Activated B cell treated with CpG ODN at 0.5 μM for 24 hours (primary cell): Measurements from ENCODE around the gene ZCCHC10. TPM values are rescaled to one million over a fixed set of nuclear protein-coding genes. Genes with fewer than 3 reads are reported as not detected.
"Not testable (repeated sequence)": the region's sequence is repeated elsewhere in the genome, so short reads cannot be mapped to it uniquely, and the experiment has no call there.

Experiments
- ATAC-seq: fragments of 200-7000 bp; cut with Tn5 transposase; one replicate; pipeline ENCODE4 v1.10.0; 2021; ENCODE audit warnings: low read depth, mild to moderate bottlenecking, moderate library complexity
- CTCF ChIA-PET: fragments of 350-600 bp; sonication (Branson Sonifier 250); formaldehyde crosslinking; loops from one replicate; lab custom pipeline; 2021; ENCODE audit warnings: antibody characterized with exemption; lab: Charles Lee
- POLR2A ChIA-PET: fragments of 350-600 bp; sonication (Branson Sonifier 250); formaldehyde crosslinking; loops from one replicate; lab custom pipeline; 2021; ENCODE audit warnings: antibody characterized with exemption; lab: Charles Lee
- DNase-seq: peaks from one replicate; pipeline ENCODE4 v3.0.0; 2022
- H3K27ac Mint-ChIP-seq: one replicate; pipeline ENCODE4 v1.8.0; 2020; ENCODE audit warnings: mixed read lengths
- H3K27me3 Mint-ChIP-seq: one replicate; pipeline ENCODE4 v1.8.0; 2021; ENCODE audit warnings: mixed read lengths
- H3K36me3 Mint-ChIP-seq: one replicate; pipeline ENCODE4 v1.8.0; 2021; ENCODE audit warnings: low read depth, mixed read lengths
- H3K4me1 Mint-ChIP-seq: one replicate; pipeline ENCODE4 v1.8.0; 2021; ENCODE audit warnings: mixed read lengths
- H3K4me3 Mint-ChIP-seq: one replicate; pipeline ENCODE4 v1.8.0; 2020; ENCODE audit warnings: mild to moderate bottlenecking, mixed read lengths
- H3K9me3 Mint-ChIP-seq: one replicate; pipeline ENCODE4 v1.8.0; 2020; ENCODE audit warnings: mixed read lengths
- intact Hi-C: fragments of 100-400 bp; cut with micrococcal nuclease; formaldehyde crosslinking; loops from one replicate; pipeline ENCODE4 v1.15.1; 2024
- total RNA-seq: library from RNA; stranded (reverse); gene quantifications from 2 replicates; pipeline ENCODE4 v1.2.3, GENCODE V29; 2022
- TF ChIP-seq, protein P1 (sequence below): fragments of 200-600 bp; IDR thresholded peaks from one replicate; pipeline ENCODE4 v1.8.0; 2022; ENCODE audit warnings: antibody characterized with exemption, mild to moderate bottlenecking

The ZCCHC10 gene
- total RNA-seq, 1 donor from 2014 or later: 32.6 TPM

DNA sequence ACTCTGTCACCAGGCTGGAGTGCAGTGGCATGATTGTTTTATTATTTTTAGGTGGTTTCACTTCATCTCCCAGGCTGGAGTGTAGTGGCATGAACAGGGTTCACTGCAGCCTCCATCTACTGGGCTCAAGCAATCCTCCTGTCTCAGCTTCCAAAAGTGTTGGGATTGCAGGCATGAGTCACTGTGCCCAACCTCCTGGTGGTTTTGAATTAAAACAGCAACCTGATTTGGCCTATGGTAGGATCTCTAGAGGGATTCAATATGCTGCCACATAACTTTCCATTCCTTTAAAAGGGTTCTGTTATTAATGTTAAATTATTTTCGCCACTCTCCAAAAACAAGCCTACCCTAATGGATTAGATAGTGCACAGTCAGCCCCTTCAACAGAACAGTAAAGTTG is 15.6 kb upstream of the ZCCHC10 start:
- H3K9me3 Mint-ChIP-seq: no peaks in the 10 kb centered on the region
- TF ChIP-seq, protein P1, sequence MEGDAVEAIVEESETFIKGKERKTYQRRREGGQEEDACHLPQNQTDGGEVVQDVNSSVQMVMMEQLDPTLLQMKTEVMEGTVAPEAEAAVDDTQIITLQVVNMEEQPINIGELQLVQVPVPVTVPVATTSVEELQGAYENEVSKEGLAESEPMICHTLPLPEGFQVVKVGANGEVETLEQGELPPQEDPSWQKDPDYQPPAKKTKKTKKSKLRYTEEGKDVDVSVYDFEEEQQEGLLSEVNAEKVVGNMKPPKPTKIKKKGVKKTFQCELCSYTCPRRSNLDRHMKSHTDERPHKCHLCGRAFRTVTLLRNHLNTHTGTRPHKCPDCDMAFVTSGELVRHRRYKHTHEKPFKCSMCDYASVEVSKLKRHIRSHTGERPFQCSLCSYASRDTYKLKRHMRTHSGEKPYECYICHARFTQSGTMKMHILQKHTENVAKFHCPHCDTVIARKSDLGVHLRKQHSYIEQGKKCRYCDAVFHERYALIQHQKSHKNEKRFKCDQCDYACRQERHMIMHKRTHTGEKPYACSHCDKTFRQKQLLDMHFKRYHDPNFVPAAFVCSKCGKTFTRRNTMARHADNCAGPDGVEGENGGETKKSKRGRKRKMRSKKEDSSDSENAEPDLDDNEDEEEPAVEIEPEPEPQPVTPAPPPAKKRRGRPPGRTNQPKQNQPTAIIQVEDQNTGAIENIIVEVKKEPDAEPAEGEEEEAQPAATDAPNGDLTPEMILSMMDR: no peak
- peaks cover 22% of the 10 kb centered on the region for H3K4me1 Mint-ChIP-seq
- no peak for DNase-seq
- H3K36me3 Mint-ChIP-seq: no peaks in the 10 kb centered on the region
- ChIA-PET POLR2A (no interaction called here), CTCF (no interaction called here)
- ATAC-seq: no peak
- no peak overlapping the region for H3K27ac Mint-ChIP-seq
- no peak overlapping the region for H3K4me3 Mint-ChIP-seq
- intact Hi-C loops: no loop called here
- H3K27me3 Mint-ChIP-seq: no peaks in the 10 kb centered on the region

DNA sequence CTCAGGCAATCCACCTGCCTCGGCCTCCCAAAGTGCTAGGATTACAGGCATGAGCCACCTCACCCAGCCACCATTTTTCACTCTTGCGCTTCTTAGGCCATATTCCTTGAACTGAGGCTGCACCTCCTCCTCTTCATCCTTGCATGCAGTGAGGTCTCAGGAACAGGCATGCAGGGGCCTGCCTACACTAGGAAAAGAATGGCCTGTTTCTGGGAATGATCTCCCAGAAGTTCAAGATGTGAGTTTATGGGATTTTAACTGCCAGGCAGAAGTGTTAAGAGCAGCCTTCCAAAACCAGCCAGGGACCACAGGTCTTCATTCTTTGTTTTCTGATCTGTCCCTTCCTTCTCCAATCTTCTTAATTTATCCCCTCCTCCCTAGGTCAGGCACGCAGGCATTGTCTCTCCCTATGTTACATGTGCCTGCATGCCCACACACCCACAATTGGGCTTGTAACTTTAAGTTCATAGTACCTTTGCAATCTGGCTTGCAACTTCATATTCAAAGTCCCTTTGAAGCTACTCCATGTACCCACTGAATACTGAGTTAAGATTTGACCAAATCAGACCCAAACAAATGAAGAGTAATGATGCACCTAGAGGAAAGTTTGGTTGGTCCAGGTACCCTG is 14.9 kb upstream of the ZCCHC10 start:
- ChIA-PET CTCF (no interaction called here), POLR2A (no interaction called here)
- Mint-ChIP-seq H3K27me3 (no peaks in the 10 kb centered on the region), H3K4me1 (peaks cover 17% of the 10 kb centered on the region), H3K36me3 (no peaks in the 10 kb centered on the region), H3K27ac (peak overlapping the region; percentile 8), H3K9me3 (no peaks in the 10 kb centered on the region), H3K4me3 (no peak overlapping the region)
- intact Hi-C loops: no loop called here
- ATAC-seq (no peak), DNase-seq (no peak)
- TF ChIP-seq, protein P1: no peak

- intact Hi-C loops, H3K9me3 Mint-ChIP-seq, H3K36me3 Mint-ChIP-seq, CTCF ChIA-PET, H3K27me3 Mint-ChIP-seq, H3K27ac Mint-ChIP-seq, ATAC-seq, DNase-seq, H3K4me3 Mint-ChIP-seq: not testable (repeated sequence)
- POLR2A ChIA-PET: interaction anchor here (2.9 kb wide), 1 partner anchor 15 kb away, joined by 33 read pairs; the partner anchor contains the start of gene HSPA4
- peaks cover 44% of the 10 kb centered on the region for H3K4me1 Mint-ChIP-seq
Measured at GRCh38 chr5:133036677-133037076, 10.3 kb upstream of the ZCCHC10 start.

- no peak overlapping the region for H3K4me3 Mint-ChIP-seq
- intact Hi-C loops: no loop called here
- no peaks in the 10 kb centered on the region for H3K9me3 Mint-ChIP-seq
- peaks cover 52% of the 10 kb centered on the region for H3K4me1 Mint-ChIP-seq
- no peaks in the 10 kb centered on the region for H3K27me3 Mint-ChIP-seq
- peak overlapping the region; percentile 89 for H3K27ac Mint-ChIP-seq
- H3K36me3 Mint-ChIP-seq: no peaks in the 10 kb centered on the region
- no peak for DNase-seq
- ChIA-PET POLR2A (interaction anchor here (0.6 to 2.9 kb wide), 6 partner anchors 8 to 73 kb away, joined by 3 to 33 read pairs (median 6); partner anchors contain the start of gene HSPA4), CTCF (no interaction called here)
- TF ChIP-seq, protein P1: no peak
- no peak for ATAC-seq
Measured at GRCh38 chr5:133035224-133035623, 8.9 kb upstream of the ZCCHC10 start.

DNA sequence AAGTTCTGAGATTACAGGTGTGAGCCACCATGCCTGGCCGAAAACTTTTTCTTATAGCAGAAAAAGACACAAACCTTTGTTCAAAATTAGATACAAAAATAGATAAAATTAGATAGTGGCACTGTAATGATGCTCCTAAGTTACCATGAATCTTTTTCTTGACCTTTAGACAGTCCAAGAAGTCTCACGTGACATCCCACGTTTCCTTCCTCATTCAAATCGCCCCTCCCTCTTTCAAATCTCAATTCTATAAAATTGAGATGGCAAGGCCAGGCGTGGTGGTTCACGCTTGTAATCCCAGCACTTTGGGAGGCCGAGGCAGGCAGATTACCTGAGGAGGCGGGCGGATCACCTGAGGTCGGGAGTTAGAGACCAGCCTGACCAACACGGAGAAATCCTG is 7.7 kb upstream of the ZCCHC10 start:
- intact Hi-C loops: loop anchor here (1.0 kb wide), 1 partner anchor 8 kb away; the partner anchor contains the start of gene ZCCHC10
- ATAC-seq (no peak), DNase-seq (no peak)
- CTCF ChIA-PET: no interaction called here
- H3K27me3 Mint-ChIP-seq: no peaks in the 10 kb centered on the region
- no peaks in the 10 kb centered on the region for H3K9me3 Mint-ChIP-seq
- H3K27ac Mint-ChIP-seq: peak overlapping the region; percentile 89
- POLR2A ChIA-PET: interaction anchor here (1.7 to 5.2 kb wide), 5 partner anchors 13 to 71 kb away, joined by 5 to 132 read pairs (median 23); partner anchors contain the start of genes AFF4 and HSPA4
- no peak overlapping the region for H3K4me3 Mint-ChIP-seq
- peaks cover 63% of the 10 kb centered on the region for H3K4me1 Mint-ChIP-seq
- H3K36me3 Mint-ChIP-seq: no peaks in the 10 kb centered on the region
- TF ChIP-seq, protein P1: no peak
